Measurements from ENCODE around the gene GNAT2.

DNA sequence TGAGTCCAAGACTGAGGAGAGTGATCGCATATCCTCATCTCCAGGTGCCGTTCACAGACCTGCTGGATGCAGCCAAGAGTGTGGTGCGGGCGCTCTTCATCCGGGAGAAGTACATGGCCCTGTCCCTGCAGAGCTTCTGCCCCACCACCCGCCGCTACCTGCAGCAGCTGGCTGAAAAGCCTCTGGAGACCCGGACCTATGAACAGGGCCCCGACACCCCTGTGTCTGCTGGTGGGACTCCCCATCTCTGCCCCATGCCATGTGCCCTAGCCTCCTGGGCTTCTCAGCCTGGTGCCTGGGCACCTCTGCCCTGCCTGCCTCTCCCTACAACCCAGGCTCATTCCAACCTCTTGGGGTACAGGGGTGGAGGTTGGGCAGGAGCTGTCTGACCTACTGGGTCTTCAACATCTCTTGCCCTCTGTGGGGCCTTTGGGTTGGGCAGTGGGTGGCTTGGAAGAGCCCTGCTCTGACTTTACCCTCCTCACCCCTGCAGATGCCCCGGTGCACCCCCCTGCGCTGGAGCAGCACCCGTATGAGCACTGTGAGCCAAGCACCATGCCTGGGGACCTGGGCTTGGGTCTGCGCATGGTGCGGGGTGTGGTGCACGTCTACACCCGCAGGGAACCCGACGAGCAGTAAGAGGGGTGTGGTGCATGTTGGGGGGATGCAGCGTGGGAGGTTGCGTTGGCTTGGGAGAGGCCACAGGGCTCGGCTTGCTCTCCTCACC lies 7.4 kb upstream of the GNAT2 start:
- TF ChIP-seq, protein P1, sequence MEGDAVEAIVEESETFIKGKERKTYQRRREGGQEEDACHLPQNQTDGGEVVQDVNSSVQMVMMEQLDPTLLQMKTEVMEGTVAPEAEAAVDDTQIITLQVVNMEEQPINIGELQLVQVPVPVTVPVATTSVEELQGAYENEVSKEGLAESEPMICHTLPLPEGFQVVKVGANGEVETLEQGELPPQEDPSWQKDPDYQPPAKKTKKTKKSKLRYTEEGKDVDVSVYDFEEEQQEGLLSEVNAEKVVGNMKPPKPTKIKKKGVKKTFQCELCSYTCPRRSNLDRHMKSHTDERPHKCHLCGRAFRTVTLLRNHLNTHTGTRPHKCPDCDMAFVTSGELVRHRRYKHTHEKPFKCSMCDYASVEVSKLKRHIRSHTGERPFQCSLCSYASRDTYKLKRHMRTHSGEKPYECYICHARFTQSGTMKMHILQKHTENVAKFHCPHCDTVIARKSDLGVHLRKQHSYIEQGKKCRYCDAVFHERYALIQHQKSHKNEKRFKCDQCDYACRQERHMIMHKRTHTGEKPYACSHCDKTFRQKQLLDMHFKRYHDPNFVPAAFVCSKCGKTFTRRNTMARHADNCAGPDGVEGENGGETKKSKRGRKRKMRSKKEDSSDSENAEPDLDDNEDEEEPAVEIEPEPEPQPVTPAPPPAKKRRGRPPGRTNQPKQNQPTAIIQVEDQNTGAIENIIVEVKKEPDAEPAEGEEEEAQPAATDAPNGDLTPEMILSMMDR (IDR thresholded peaks at IDR 0.05), result no peak
- no peak for TF ChIP-seq POLR2A (IDR thresholded peaks at IDR 0.05)
